HUES6 (cell line): ENCODE measurements around the gene PPARG.

ENCODE experiments used
- H3K27ac ChIP-seq: 2 replicates; pipeline ENCODE4 v1.7.0; 2013; ENCODE audit warnings: low read depth, mild to moderate bottlenecking, low read length, inconsistent platforms
- H3K27me3 ChIP-seq: 2 replicates; pipeline ENCODE4 v1.6.1; 2013; ENCODE audit warnings: low read length; ENCODE audit not compliant: control insufficient read depth, insufficient read depth
- H3K36me3 ChIP-seq: 2 replicates; pipeline ENCODE4 v1.6.1; 2013; ENCODE audit warnings: low read length; ENCODE audit not compliant: control insufficient read depth, insufficient read depth
- H3K4me1 ChIP-seq: 2 replicates; pipeline ENCODE4 v1.6.1; 2013; ENCODE audit warnings: low read length; ENCODE audit not compliant: control insufficient read depth, insufficient read depth
- H3K4me3 ChIP-seq: 2 replicates; pipeline ENCODE4 v1.5.1; 2013; ENCODE audit warnings: low read depth, low read length
- H3K9ac ChIP-seq: one replicate; pipeline ENCODE4 v1.6.1; 2013; ENCODE audit warnings: mild to moderate bottlenecking, low read length
- H3K9me3 ChIP-seq: 2 replicates; pipeline ENCODE4 v1.6.1; 2013; ENCODE audit warnings: low read depth, low read length; ENCODE audit not compliant: control insufficient read depth, insufficient read depth

The PPARG gene

GRCh38 chr3:12328132-12328836 lies 39.4 kb downstream of the PPARG start:
- Histone ChIP-seq H3K4me1 (peaks cover 8% of the 10 kb centered on the region), H3K27me3 (no peaks in the 10 kb centered on the region), H3K36me3 (no peaks in the 10 kb centered on the region), H3K9ac (no peak overlapping the region), H3K27ac (no peak overlapping the region), H3K9me3 (no peaks in the 10 kb centered on the region), H3K4me3 (no peak overlapping the region)

DNA sequence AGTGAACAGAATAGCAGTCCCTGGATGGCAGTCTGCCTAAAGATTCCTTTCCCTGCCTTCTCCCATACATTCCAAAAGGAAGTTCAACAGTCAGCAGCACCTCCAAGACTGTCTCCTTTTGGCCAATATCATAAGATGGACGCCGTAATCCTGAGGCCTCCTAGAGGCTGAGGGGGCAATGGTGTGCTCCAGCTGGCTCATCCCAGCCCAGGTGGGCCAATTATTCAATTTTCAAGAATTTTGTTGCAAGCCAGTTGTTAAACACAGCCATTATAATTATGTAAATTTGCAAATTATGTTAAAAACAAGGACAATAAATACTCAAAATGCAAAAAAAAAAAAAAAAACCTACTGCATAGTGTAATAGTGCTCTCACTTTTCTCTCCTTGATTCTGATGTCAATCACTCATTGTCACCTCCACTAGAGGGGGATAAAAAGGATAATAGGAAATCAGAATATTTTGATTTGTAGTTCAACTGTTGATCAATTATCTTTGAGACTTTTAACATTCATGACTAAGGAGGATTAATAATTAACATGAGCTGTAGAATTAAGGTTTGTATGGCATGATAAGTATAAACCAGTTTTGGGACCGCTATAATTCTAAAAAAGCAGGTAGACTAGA lies 40.1 kb downstream of the PPARG start:
- Histone ChIP-seq H3K9me3 (no peaks in the 10 kb centered on the region), H3K9ac (no peak overlapping the region), H3K27me3 (no peaks in the 10 kb centered on the region), H3K36me3 (no peaks in the 10 kb centered on the region), H3K4me3 (no peak overlapping the region), H3K4me1 (peaks cover 8% of the 10 kb centered on the region), H3K27ac (no peak overlapping the region)

GRCh38 chr3:12334786-12335185 lies 45.9 kb downstream of the PPARG start:
- Histone ChIP-seq H3K27me3 (no peaks in the 10 kb centered on the region), H3K9ac (no peak overlapping the region), H3K36me3 (no peaks in the 10 kb centered on the region), H3K9me3 (no peaks in the 10 kb centered on the region), H3K4me1 (no peaks in the 10 kb centered on the region), H3K27ac (no peak overlapping the region), H3K4me3 (no peak overlapping the region)

DNA sequence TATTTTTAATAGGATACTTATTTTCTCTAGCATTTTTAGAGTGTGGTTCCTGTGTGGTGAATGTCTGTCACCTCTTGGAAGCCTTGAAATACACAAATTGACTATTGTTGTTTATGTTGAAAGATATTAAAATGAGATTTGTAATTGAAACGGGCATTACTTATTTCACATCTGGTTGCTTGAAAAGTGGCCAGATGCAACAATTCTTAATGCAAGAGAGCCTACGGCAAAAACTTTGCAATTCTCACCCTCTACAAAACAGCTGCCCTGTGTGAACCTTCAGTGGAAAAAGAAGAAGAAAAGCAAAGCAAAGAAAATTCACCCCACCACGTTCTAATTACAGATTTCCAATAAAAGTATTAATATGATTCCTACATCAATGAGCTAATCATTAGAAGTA lies 46.6 kb downstream of the PPARG start:
- Histone ChIP-seq H3K4me3 (no peak overlapping the region), H3K9me3 (no peaks in the 10 kb centered on the region), H3K27me3 (no peaks in the 10 kb centered on the region), H3K4me1 (no peaks in the 10 kb centered on the region), H3K36me3 (no peaks in the 10 kb centered on the region), H3K27ac (no peak overlapping the region), H3K9ac (no peak overlapping the region)

DNA sequence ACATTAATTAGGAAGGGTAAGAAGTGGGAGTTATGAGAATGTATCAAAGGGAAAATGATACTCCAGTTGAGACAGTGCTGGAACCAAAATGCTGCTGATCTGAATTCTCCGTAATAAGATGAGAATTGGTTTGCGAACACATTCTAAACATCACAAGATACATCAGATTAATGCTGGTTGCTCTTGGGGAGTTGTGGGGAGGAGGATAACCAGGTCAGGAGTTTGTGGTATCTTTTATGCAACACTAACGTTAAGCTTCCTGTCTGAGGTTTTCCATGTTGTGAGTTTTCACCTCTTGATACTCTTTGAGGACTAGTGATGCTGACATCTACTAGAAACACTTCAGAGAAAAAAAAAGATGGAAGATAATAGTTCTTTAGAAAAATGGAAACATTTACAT lies 47.2 kb downstream of the PPARG start:
- Histone ChIP-seq H3K27ac (no peak overlapping the region), H3K27me3 (no peaks in the 10 kb centered on the region), H3K36me3 (no peaks in the 10 kb centered on the region), H3K4me1 (no peaks in the 10 kb centered on the region), H3K9me3 (no peaks in the 10 kb centered on the region), H3K9ac (no peak overlapping the region), H3K4me3 (no peak overlapping the region)

DNA sequence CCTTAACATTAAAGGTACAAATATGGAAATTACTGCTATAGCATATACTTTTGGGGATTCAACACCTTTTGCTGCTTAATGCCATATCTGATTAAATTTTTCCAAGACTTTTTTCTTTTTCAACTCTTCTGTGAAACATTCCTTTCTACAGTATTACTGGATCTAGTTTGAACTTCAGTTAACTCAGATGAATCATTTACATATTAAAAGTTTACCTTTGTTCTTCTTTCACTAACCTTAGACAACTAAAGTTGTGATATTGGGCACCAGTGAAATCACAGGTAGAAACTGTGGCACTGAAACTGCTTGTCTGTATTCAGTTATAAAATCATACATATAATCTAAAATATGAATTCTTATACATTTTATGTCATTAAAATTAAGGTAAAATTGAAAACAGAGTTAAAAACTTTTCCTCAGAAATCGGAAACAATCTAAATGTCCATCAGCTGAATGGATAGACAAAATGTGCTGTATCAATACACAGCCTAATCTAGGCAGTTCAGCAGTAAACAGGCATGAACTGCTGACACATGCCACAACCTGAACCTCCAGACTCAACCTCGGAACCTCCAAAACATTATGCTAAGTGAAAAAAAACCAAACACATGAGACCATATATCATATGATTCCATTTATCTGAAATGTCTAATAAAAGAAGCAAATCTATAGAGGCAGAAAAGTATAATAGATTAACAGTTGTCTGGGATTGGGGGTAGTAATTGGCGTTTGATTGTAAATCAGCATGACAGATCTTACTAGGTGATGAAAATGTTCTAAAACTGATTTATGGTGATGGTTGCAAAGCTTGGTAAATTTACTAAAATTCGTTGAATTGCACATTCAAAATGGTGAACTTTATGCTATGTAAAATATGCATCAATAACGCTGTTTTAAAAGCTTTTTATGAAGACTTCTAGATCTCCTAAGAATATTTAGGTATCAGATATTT lies 50.0 kb downstream of the PPARG start:
- H3K27me3 ChIP-seq: no peaks in the 10 kb centered on the region
- H3K36me3 ChIP-seq: no peaks in the 10 kb centered on the region
- no peak overlapping the region for H3K27ac ChIP-seq
- H3K9ac ChIP-seq: no peak overlapping the region
- H3K4me1 ChIP-seq: no peaks in the 10 kb centered on the region
- H3K9me3 ChIP-seq: no peaks in the 10 kb centered on the region
- no peak overlapping the region for H3K4me3 ChIP-seq

GRCh38 chr3:12339701-12340480 lies 51.0 kb downstream of the PPARG start:
- no peak overlapping the region for H3K27ac ChIP-seq
- no peak overlapping the region for H3K9ac ChIP-seq
- no peaks in the 10 kb centered on the region for H3K36me3 ChIP-seq
- H3K4me3 ChIP-seq: no peak overlapping the region
- no peaks in the 10 kb centered on the region for H3K27me3 ChIP-seq
- no peaks in the 10 kb centered on the region for H3K9me3 ChIP-seq
- no peaks in the 10 kb centered on the region for H3K4me1 ChIP-seq

- Histone ChIP-seq H3K9me3 (no peaks in the 10 kb centered on the region), H3K4me1 (no peaks in the 10 kb centered on the region), H3K27me3 (no peaks in the 10 kb centered on the region), H3K9ac (no peak overlapping the region), H3K27ac (no peak overlapping the region), H3K36me3 (no peaks in the 10 kb centered on the region), H3K4me3 (no peak overlapping the region)
These were observed 51.6 kb downstream of the PPARG start for GRCh38 chr3:12340506-12340905.

DNA sequence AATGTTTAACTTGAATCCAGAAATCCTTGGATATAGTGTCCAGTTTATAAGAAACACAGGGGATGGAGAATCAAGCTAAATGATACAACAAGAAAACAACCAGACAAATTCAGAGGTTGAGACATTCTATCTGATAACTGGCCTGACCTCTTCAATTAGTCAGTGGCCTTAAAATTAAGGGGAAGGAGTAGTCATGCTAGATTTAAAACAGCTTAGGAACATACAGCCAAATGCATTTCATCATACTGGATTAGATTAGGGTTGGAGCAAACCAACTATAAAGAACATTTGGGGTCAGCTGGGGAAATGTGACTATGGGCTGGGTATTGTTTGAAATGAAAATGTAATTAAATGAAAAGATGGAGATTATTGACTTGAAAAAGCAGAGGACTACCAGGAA lies 53.3 kb downstream of the PPARG start:
- Histone ChIP-seq H3K4me1 (no peaks in the 10 kb centered on the region), H3K27ac (no peak overlapping the region), H3K9me3 (no peaks in the 10 kb centered on the region), H3K27me3 (no peaks in the 10 kb centered on the region), H3K9ac (no peak overlapping the region), H3K4me3 (no peak overlapping the region), H3K36me3 (no peaks in the 10 kb centered on the region)

- Histone ChIP-seq H3K4me1 (no peaks in the 10 kb centered on the region), H3K9me3 (no peaks in the 10 kb centered on the region), H3K27ac (no peak overlapping the region), H3K36me3 (no peaks in the 10 kb centered on the region), H3K4me3 (no peak overlapping the region), H3K27me3 (no peaks in the 10 kb centered on the region), H3K9ac (no peak overlapping the region)
These were observed 54.2 kb downstream of the PPARG start for GRCh38 chr3:12343047-12343501.
